HepG2 (cell line): ENCODE data around the gene ALDH3B1. TPM values are rescaled to one million over a fixed set of nuclear protein-coding genes. Genes with fewer than 3 reads are reported as not detected.
A peak's percentile ranks its signal among the peaks of the same experiment; 100 is the strongest.

Experiments
- DRAP1 ChIP-seq: IDR thresholded peaks from 2 replicates; pipeline ENCODE4 v1.6.1; 2016; ENCODE audit warnings: missing genetic modification reagents, missing compliant biosample characterization
- FOXA1 ChIP-seq, 2 experiments: fragments of 450-650 bp in 1 of 2; sonication (generic) in 1 of 2; formaldehyde crosslinking in 1 of 2; IDR thresholded peaks; 2 replicates each; pipeline versions ENCODE4 v1.4.0 to v1.6.1; 2016 to 2020; ENCODE audit warnings: missing genetic modification reagents in 1 of 2
- GATAD1 ChIP-seq: IDR thresholded peaks from 2 replicates; pipeline ENCODE4 v1.6.1; 2016; ENCODE audit warnings: missing genetic modification reagents, missing compliant biosample characterization
- HIVEP1 ChIP-seq: sonication (generic); formaldehyde crosslinking; IDR thresholded peaks from 2 replicates; pipeline ENCODE4 v1.4.0; 2020; ENCODE audit warnings: mild to moderate bottlenecking, missing genetic modification reagents
- HMGA1 ChIP-seq: sonication (generic); formaldehyde crosslinking; conservative IDR thresholded peaks from 2 replicates; pipeline ENCODE4 v1.4.0; 2020; ENCODE audit warnings: missing genetic modification reagents
- JARID2 ChIP-seq: sonication (generic); formaldehyde crosslinking; IDR thresholded peaks from 2 replicates; pipeline ENCODE4 v1.8.1; 2023; ENCODE audit warnings: missing genetic modification reagents, inconsistent platforms; ENCODE audit not compliant: insufficient replicate concordance
- NR2C2 ChIP-seq: sonication (generic); formaldehyde crosslinking; IDR thresholded peaks from 2 replicates; pipeline ENCODE4 v1.4.0; 2020; ENCODE audit warnings: missing genetic modification reagents, mild to moderate bottlenecking, moderate library complexity, borderline replicate concordance
- POLR2AphosphoS5 ChIP-seq: IDR thresholded peaks from 2 replicates; pipeline ENCODE4 v1.6.1; 2012; ENCODE audit warnings: low read depth, low read length
- SKIL ChIP-seq: sonication (generic); formaldehyde crosslinking; IDR thresholded peaks from 2 replicates; pipeline ENCODE4 v1.8.0; 2022; ENCODE audit warnings: missing genetic modification reagents, mild to moderate bottlenecking, moderate library complexity, borderline replicate concordance
- SP4 ChIP-seq: sonication (generic); formaldehyde crosslinking; IDR thresholded peaks from 2 replicates; pipeline ENCODE4 v1.8.1; 2023; ENCODE audit warnings: mild to moderate bottlenecking, missing genetic modification reagents
- SRSF4 ChIP-seq: fragments of 200-400 bp; formaldehyde crosslinking; IDR thresholded peaks from one replicate; pipeline ENCODE4 v1.6.1; 2018; ENCODE audit warnings: mild to moderate bottlenecking, low read depth, low read length, moderate library complexity; ENCODE audit not compliant: poor library complexity, severe bottlenecking
- U2AF1 ChIP-seq: fragments of 200-400 bp; formaldehyde crosslinking; optimal IDR thresholded peaks from 2 replicates; pipeline ENCODE3; 2017; ENCODE audit warnings: mild to moderate bottlenecking, low read depth, low read length
- ZNF337 ChIP-seq: sonication (generic); formaldehyde crosslinking; IDR thresholded peaks from 2 replicates; pipeline ENCODE4 v1.5.1; 2020; ENCODE audit warnings: missing genetic modification reagents, low read depth, mild to moderate bottlenecking, borderline replicate concordance
- ZNF44 ChIP-seq: sonication (generic); formaldehyde crosslinking; IDR thresholded peaks from 2 replicates; pipeline ENCODE4 v1.5.1; 2020; ENCODE audit warnings: mild to moderate bottlenecking, missing genetic modification reagents
- ZNF607 ChIP-seq: sonication (generic); formaldehyde crosslinking; IDR thresholded peaks from 2 replicates; pipeline ENCODE4 v1.5.1; 2020; ENCODE audit warnings: missing genetic modification reagents, mild to moderate bottlenecking, borderline replicate concordance
- ZNF879 ChIP-seq: sonication (generic); formaldehyde crosslinking; IDR thresholded peaks from 2 replicates; pipeline ENCODE4 v1.8.1; 2023; ENCODE audit warnings: missing genetic modification reagents
- polyA plus RNA-seq, 8 experiments: library from polyadenylated mRNA; depleted of rRNA in 3 of 8; stranded (reverse) in 7 of 8; unstranded in 1 of 8; fragments of >200 nt; fragmentation: Illumina TruSeq in 4 of 8; extraction: Trizol in 4 of 8; gene quantifications; 2 replicates each; pipeline versions ENCODE4 v1.2.1 to v1.2.3, GENCODE V29; 2011 to 2016; ENCODE audit warnings: low read depth in 4 of 8, missing spikeins in 1 of 8, mixed read lengths in 1 of 8; ENCODE audit not compliant: insufficient read depth in 1 of 8
- total RNA-seq, 5 experiments: library from RNA; depleted of rRNA; stranded (reverse); fragments of >200 nt; fragmentation: Illumina TruSeq; extraction: Trizol; gene quantifications; 2 replicates each; pipeline ENCODE4 v1.2.3, GENCODE V29; 2016; ENCODE audit warnings: low read depth in 1 of 5
- TF ChIP-seq, protein P1 (sequence below): sonication (generic); formaldehyde crosslinking; IDR thresholded peaks from 2 replicates; pipeline ENCODE4 v1.4.0; 2020; ENCODE audit warnings: mild to moderate bottlenecking, missing genetic modification reagents
- TF ChIP-seq, protein P2 (sequence below): sonication (generic); formaldehyde crosslinking; IDR thresholded peaks from 2 replicates; pipeline ENCODE4 v1.4.0; 2020; ENCODE audit warnings: missing genetic modification reagents
- TF ChIP-seq, protein P3 (sequence below): sonication (generic); formaldehyde crosslinking; IDR thresholded peaks from 2 replicates; pipeline ENCODE4 v1.5.0; 2020; ENCODE audit warnings: mild to moderate bottlenecking, missing genetic modification reagents, borderline replicate concordance
- TF ChIP-seq, protein P4 (sequence below): sonication (generic); formaldehyde crosslinking; conservative IDR thresholded peaks from 2 replicates; pipeline ENCODE4 v1.4.0; 2020; ENCODE audit warnings: missing genetic modification reagents

The ALDH3B1 gene
- total and polyA plus RNA-seq, 2 of the 13 experiments (the other 11 are each of a cell fraction or from before 2014, with no cell fraction given): 4.0 to 6.7 TPM

- TF ChIP-seq ZNF607 (CRISPR knock-in tag) (no peak), FOXA1 (IDR thresholded peaks at IDR 0.05) (no peak), FOXA1 (CRISPR knock-in tag; IDR thresholded peaks at IDR 0.05) (no peak), HIVEP1 (peak; percentile 100), ZNF879 (no peak), ZNF44 (CRISPR knock-in tag) (no peak), JARID2 (peak; percentile 12), HMGA1 (no peak), GATAD1 (peak; percentile 74), NR2C2 (CRISPR knock-in tag) (peak; percentile 94), U2AF1 (no peak), DRAP1 (CRISPR knock-in tag) (peak; percentile 60; the same call in 1 of the 2 replicates), SKIL (CRISPR knock-in tag) (peak; percentile 95), SP4 (CRISPR knock-in tag) (peak; percentile 73), ZNF337 (CRISPR knock-in tag) (no peak; the same call in 1 of the 2 replicates), POLR2AphosphoS5 (no peak), SRSF4 (no peak)
- TF ChIP-seq, protein P1, sequence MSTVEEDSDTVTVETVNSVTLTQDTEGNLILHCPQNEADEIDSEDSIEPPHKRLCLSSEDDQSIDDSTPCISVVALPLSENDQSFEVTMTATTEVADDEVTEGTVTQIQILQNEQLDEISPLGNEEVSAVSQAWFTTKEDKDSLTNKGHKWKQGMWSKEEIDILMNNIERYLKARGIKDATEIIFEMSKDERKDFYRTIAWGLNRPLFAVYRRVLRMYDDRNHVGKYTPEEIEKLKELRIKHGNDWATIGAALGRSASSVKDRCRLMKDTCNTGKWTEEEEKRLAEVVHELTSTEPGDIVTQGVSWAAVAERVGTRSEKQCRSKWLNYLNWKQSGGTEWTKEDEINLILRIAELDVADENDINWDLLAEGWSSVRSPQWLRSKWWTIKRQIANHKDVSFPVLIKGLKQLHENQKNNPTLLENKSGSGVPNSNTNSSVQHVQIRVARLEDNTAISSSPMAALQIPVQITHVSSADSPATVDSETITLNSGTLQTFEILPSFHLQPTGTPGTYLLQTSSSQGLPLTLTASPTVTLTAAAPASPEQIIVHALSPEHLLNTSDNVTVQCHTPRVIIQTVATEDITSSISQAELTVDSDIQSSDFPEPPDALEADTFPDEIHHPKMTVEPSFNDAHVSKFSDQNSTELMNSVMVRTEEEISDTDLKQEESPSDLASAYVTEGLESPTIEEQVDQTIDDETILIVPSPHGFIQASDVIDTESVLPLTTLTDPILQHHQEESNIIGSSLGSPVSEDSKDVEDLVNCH (CRISPR knock-in tag): 0 out of 2 replicates have a peak, but pooled peaks have one; percentile 24
- TF ChIP-seq, protein P2, sequence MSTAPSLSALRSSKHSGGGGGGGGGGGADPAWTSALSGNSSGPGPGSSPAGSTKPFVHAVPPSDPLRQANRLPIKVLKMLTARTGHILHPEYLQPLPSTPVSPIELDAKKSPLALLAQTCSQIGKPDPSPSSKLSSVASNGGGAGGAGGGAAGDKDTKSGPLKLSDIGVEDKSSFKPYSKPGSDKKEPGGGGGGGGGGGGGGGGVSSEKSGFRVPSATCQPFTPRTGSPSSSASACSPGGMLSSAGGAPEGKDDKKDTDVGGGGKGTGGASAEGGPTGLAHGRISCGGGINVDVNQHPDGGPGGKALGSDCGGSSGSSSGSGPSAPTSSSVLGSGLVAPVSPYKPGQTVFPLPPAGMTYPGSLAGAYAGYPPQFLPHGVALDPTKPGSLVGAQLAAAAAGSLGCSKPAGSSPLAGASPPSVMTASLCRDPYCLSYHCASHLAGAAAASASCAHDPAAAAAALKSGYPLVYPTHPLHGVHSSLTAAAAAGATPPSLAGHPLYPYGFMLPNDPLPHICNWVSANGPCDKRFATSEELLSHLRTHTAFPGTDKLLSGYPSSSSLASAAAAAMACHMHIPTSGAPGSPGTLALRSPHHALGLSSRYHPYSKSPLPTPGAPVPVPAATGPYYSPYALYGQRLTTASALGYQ (CRISPR knock-in tag): peak; percentile 80
- TF ChIP-seq, protein P3, sequence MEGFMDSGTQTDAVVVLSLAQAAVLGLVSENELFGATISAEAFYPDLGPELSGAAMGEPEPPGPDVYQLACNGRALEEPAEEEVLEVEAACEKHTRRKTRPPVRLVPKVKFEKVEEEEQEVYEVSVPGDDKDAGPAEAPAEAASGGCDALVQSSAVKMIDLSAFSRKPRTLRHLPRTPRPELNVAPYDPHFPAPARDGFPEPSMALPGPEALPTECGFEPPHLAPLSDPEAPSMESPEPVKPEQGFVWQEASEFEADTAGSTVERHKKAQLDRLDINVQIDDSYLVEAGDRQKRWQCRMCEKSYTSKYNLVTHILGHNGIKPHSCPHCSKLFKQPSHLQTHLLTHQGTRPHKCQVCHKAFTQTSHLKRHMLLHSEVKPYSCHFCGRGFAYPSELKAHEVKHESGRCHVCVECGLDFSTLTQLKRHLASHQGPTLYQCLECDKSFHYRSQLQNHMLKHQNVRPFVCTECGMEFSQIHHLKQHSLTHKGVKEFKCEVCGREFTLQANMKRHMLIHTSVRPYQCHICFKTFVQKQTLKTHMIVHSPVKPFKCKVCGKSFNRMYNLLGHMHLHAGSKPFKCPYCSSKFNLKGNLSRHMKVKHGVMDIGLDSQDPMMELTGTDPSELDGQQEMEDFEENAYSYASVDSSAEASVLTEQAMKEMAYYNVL (CRISPR knock-in tag): peak; percentile 91
- TF ChIP-seq, protein P4, sequence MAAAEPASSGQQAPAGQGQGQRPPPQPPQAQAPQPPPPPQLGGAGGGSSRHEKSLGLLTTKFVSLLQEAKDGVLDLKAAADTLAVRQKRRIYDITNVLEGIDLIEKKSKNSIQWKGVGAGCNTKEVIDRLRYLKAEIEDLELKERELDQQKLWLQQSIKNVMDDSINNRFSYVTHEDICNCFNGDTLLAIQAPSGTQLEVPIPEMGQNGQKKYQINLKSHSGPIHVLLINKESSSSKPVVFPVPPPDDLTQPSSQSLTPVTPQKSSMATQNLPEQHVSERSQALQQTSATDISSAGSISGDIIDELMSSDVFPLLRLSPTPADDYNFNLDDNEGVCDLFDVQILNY (CRISPR knock-in tag): no peak
Measured at GRCh38 chr11:68038226-68038717, 28.1 kb downstream of the ALDH3B1 start (continued).
